Suppressor macrophage treated with lipopolysaccharide for 1 hour (primary cell): ENCODE measurements around the gene HAPLN3.
"Not testable (repeated sequence)": the region's sequence is repeated elsewhere in the genome, so short reads cannot be mapped to it uniquely, and the experiment has no call there.

ENCODE experiments used
- DNase-seq, 3 donors: peaks; one replicate each; pipeline ENCODE4 v3.0.0-alpha.2; 2020 to 2022

The HAPLN3 gene, protein sequence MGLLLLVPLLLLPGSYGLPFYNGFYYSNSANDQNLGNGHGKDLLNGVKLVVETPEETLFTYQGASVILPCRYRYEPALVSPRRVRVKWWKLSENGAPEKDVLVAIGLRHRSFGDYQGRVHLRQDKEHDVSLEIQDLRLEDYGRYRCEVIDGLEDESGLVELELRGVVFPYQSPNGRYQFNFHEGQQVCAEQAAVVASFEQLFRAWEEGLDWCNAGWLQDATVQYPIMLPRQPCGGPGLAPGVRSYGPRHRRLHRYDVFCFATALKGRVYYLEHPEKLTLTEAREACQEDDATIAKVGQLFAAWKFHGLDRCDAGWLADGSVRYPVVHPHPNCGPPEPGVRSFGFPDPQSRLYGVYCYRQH

DNA sequence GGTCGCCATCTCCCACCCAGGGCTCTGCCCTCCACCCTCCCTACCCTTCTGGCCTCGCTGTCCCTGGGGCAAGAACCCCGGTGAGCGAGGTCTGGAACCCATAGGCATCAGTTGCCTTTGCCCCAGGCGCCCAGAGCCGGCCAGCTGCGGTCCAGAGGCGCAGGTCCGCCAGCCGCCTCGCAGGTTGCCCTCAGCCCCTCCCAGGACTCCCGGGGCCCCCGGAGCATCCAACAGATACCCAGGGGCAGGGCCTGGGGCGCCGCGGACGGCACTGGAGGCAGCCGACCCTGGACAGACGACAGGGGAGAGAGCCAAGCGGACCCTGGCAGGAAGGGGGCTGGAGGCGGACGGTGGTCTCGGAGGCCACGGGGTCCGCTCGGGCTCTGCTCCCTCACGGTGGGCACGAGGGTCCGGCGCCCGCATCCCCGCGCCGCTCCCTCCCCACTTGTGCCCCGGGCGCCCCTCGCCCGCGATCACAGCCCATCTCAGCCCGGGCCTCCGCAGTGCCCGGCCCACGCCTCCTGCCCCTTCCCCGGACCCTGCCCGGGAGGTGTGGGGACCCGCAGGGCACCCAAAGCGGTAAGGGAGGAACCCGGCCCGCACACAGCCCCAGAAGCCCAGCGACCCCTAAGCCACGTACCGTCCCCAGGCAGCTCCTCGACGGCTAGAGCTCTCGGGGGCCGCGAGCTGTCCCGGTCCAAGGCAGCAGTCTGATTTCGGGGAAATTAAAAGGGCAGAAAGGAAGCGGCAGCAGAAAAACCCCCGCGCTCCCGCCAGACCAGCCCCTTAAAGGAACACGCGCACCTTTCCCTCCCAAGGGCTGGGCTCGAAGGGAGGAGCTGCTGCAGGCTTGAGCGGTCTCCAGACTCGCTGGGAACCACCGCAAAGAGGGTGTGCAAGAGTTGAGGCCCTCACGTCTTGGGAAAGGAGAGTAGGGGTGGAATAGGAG, at the start of gene HAPLN3:
TSS of gene HAPLN3 (minus strand) at position 726 of the 949 bp plus-strand sequence. CDS start 8,246 bp downstream, outside the sequence.
- peak; percentile 71 to 86 (median 84) for DNase-seq

DNA sequence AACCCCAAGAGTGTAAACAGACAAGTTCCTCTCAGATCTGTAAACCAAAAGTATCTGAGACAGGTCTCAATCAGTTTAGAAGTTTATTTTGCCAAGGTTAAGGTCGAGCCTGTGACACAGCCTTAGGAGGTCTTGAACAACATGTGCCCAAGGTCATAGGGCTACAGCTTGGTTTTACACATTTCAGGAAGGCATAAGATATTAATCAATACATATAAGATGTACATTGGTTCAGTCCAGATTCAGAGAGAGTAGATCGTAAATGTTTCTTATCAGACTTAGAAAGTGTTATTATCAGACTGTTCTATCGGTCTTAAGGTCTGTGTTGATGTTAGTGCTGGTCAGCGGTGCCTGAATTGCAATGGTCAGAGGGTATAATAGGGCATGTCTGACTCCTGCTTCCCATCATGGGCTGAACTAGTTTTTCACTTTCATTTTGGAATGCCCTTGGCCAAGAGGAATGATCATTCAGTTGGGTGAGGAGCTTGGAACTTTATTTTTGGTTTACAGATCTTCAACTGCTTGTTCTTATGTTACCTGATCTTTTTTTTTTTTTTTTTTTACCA, 44.8 kb upstream of the HAPLN3 start:
- no peak for DNase-seq

DNA sequence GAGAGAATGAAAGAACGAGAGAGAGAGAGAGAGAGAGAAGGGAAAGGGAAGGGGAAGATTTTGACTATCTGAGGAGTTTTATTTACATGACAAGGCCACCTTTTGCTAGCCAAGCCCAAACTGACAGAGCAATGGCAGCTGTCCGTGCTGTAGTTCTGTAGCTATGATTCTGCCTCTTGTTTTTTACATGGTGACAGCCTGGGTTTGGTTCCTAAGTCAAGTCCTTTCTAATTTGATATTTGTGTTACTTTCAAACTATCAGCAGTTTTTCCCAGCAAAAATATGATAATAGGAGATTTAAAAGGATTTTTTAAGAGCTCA, 44.1 kb upstream of the HAPLN3 start:
- DNase-seq = no peak

DNA sequence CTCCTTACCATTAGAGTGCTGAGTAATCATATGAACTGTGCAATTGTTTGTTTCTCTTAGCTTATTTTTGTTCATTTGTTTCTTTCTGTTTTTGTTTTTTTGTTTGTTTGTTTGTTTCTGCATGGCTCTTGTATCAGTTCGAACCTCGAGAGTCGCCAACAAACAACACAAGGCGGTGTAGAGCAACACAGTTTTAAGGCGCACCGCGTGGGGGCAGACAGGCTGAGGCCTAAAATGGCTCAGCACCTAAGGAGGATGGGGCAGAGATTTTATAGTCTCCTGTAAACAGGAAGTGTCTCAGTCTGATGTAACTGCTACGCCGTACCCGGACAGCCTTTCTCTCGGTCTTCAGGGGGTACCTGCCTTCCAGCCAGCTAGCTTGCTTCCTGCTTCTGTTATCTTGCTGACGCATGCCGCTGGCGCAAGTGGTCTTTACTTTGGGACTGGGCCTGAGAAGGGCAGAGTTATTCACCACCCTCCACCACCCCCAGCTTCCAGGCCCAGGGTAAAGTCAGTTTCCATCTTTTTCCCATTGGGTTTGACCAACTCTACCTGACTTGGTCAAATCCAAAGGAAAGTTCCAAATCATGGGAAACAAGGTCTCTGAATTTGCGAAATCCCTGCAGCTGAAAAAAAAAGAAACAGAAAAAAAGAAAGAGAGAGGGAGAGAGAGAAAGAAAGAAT, 43.6 kb upstream of the HAPLN3 start:
- DNase-seq = no peak

DNA sequence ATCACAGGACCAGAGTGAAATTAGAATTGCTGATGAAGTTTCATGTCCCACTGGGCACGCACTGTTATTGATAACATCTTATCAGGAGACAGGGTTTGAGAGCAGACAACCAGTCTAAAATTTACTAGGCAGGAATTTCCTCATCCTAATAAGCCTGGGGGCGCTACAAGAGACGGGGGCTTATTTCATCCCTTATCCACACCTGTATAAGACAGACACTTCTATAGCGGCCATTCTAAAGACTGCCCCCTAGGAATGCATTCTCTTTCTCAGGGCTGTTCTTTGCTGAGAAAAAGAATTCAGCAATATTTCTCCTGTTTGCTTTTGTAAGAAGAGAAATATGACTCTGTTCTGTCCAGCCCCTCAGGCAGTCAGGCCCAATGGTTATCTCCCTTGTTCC, 39.1 kb upstream of the HAPLN3 start:
- DNase-seq = not testable (repeated sequence)

DNA sequence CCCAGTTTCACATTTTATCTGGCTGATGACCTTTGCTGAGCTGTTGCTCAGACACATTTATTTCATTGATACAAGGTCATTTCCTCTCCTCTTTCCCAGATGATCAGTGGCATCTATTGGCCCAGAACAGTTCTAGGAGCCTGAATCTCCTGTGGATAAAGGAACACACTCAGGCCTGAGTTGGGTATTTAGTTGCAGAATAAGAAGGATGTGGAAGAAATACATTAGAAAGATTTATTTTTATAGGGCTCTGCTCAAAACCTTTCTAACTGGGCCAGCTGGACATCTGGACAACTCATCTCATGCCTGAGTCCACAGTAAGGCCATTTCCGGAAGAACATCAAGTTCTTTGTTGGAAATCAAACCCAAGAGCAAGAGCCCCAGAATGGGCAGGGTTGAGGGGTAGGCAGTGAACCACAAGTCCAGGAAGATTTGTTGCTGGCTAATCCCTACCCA, 37.6 kb upstream of the HAPLN3 start:
- DNase-seq = no peak

DNA sequence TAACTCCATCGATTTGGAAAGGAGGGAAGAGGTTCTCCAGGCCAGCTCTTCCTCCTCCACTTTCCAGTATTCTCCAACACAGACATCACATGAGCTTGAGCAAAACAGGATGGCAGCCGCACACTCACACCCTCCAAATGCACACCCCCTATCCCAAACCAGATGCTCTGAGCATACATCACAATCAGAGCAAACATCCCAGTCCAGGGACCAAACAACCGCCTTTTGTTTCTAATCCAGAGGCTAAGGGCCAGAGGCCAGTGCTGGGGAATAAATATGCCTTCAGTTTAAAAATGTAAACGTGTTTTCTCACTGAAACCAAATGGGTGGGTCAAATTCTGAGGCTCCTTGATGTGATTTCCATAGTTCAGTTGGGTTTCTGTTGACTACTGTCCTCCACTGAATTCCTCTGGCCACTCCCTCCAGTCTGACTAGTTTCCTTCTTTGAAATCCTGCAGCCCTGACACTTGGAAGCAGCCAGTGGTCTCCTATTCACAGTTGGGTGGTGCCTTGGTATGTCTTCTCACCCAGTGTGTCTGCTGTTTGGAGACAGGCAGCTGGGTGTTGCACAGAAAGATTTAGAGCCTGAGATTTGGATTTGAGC, 37.0 kb upstream of the HAPLN3 start:
- DNase-seq = no peak

DNA sequence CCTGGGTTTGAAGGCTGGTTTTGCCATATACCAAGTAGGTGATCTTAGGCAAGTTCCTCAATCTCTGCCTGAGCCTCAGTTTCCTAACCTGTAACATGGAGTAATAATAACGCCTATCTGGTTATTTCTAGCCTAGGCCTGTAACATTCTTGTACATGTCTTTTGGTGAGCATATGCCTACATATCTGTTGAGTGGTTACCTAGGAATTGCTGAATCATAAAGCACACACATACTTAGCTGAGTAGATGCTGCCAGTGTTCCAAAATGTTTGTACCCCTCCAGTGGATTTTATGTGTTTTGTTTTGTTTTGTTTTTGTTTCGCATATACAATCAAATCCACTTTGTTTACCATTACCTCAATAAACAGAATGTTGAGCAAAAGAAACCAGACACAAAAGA, 35.2 kb upstream of the HAPLN3 start:
- no peak for DNase-seq

DNA sequence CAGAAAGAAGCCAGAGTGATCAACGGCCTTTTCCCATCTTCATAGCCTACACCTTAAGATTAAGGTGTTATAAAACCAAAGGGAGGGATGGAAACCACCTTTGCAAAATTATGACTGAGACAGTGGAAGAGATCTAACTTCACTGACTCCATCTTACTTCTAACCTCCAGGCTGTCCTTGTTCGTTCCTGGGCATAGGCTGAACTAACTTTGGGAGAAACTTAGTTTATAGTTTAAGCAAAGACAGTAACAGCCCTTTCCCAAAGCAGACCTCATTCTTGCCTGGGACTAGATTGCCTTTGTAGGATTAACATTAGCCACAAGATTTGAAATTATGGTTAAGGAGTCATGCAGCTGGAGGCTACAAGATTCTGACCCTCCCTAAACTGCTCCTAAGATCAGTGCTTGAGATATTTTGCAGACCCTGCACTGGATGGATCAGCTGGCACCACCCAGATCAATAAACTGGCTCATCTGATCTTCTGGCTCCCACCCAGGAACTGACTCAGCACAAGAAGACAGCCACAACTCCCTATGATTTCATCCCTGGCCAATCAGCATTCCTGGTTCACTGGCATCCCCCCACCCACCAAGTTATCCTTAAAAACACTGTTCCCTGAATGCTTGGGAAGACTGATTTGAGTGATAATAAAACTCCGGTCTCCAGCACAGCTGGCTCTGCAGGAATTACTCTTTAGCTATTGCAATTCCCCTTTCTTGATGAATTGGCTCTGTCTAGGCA, 34.2 kb upstream of the HAPLN3 start:
- DNase-seq = not testable (repeated sequence)

DNA sequence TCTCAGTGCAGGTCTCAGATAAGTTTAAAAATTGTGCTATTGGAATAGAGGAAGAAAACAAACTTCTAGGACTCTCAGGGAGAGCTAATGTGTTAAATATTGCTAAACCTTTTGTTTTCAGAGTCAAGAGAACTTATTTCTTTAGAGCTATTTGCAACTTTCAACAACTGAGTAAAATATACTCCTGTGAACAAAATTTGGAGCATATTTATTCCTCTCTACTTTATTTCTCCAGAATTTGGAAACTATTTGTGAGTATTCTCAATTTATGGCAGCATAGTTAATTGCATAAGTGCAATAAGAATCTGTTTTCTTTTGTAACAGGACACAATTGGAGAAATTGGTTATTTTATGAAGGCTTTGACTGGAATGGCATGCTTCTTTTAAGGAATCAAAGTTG, 32.8 kb upstream of the HAPLN3 start:
- not testable (repeated sequence) for DNase-seq

DNA sequence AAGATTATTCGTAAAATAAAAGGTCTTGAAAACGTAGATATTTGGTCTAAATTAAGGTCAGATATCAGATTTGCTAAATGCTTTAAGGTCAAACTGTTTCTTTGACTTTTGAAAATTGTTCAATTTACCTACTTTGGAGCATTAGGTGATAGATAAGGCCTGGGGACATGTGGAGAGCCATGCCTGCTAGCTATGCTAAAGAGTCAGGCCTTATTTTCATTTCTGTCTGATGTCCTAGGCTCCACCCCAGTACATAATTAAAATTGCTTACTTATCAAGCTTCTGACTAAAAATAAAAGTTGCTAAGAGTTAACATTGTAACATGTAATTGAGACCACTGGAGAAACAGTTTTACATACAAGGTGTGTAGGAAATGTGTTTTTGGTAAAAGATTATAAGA, 30.3 kb upstream of the HAPLN3 start:
- DNase-seq = not testable (repeated sequence)

DNA sequence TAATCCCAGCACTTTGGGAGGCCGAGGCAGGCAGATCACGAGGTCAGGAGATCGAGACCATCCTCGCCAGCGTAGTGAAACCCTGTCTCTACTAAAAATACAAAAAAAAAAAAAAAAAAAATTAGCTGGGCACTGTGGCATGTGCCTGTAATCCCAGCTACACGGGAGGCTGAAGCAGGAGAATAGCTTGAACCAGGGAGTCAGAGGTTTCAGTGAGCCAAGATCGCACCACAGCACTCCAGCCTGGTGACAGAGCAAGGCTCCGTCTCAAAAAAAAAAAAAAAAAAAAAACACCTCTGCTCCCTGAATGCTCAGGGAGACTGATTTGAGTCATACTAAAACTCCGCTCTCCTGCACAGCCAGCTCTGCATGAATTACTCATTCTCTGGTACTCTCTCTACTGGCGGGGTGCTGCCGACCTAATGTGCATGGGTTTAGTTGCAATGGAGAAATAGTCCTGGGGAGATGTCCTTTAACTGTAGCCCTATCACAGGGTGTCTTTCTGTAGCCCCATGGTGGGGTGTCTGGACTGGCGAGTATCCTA, 25.6 kb upstream of the HAPLN3 start:
- DNase-seq = peak in 1 of 3 donors; percentile 11

DNA sequence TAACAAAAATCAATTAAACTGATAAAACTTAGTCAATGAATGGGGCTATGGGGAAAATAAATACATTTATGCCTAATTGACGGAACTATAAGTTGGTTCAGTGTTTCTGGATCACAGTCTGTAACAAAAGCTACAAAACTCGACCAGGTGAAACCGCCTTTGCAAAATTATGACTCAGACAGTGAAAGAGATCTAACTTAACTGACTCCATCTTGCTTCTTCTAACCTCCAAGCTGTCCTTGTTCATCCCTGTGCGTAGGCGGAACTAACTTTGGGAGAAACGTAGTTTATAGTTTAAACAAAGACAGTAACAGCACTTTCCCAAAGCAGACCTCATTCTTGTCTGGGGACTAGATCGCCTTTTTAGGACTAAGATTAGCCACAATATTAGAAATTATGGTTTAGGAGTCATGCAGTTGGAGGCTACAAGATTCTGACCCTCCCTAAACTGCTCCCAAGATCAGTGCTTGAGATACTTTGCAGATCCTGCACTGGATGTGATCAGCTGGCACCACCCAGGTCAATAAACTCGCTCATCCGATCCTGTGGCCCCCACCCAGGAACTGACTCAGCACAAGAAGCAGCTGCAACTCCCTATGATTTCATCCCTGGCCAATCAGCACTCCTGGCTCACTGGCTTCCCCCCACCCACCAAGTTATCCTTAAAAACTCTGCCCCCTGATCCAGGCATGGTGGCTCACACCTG, 25.0 kb upstream of the HAPLN3 start:
- peak; percentile 11 to 30 (median 28) for DNase-seq

DNA sequence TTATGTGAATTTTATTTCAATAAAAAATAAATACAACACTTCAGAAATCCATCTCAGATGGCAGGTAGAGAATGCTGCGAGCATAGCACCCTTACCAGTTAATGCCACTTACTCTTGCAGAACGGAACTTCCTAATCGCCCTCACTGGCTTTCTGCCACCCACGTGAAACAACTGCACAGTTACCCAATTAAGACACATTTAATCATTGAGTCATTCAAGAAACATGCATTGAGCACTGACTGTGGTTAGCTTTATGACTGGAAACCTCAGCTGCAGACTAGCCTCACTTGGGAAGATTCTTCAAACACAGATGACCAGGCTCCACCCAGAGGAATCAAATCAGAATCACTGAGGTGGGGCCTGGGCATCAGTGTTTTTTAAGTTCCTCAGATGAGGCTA, 23.4 kb upstream of the HAPLN3 start:
- peak; percentile 78 to 92 (median 88) for DNase-seq

DNA sequence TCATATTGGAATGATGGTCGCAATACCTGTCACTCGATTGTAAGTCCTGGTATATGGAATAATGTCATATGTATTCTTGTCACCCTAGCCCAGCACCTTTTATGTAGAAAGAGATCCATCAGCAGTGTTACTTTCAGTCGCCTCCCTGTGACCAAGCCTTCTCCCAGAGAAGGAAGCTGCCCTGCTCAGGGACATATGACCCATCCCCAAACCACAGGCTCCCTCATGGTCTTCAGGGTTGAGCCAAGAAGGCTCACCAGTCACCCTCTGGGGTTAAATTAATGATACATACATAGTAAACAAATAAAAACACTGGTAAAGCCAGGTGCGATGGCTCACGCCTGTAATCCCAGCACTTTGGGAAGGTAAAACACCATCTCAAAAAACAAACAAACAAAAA, 22.4 kb upstream of the HAPLN3 start:
- DNase-seq = peak; percentile 37 to 53 (median 44)

DNA sequence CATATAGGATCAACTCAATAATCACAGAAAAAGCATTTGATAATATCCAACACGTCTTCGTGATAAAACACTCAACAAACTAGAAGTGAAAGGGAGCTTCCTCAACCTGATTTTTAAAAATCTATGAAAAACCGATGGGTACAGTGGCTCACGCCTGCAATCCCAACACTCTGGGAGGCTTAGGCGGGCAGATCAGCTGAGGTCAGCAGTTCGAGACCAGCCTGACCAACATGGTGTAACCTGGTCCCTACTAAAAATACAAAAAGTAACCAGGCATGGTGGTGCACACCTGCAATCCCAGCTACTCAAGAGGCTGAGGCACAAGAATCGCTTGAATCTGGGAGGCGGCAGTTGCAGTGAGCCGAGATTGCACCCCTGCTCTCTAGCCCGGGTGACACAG, 20.0 kb upstream of the HAPLN3 start:
- no peak for DNase-seq

DNA sequence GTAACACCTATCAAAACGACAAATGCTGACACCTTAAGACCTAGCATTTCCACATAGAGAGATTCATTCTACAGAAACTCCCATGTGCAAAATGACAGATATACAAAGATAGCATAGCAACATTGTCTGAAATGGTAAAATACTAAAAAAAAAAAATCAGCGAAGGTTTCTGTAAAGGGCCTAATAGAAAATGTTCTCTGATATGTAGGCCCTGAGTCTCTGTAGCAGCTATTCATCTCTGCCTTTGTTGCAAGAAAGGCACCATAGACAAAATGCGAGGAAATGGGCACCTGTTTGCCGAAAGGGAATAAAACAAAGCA, 18.5 kb upstream of the HAPLN3 start:
- DNase-seq = no peak

DNA sequence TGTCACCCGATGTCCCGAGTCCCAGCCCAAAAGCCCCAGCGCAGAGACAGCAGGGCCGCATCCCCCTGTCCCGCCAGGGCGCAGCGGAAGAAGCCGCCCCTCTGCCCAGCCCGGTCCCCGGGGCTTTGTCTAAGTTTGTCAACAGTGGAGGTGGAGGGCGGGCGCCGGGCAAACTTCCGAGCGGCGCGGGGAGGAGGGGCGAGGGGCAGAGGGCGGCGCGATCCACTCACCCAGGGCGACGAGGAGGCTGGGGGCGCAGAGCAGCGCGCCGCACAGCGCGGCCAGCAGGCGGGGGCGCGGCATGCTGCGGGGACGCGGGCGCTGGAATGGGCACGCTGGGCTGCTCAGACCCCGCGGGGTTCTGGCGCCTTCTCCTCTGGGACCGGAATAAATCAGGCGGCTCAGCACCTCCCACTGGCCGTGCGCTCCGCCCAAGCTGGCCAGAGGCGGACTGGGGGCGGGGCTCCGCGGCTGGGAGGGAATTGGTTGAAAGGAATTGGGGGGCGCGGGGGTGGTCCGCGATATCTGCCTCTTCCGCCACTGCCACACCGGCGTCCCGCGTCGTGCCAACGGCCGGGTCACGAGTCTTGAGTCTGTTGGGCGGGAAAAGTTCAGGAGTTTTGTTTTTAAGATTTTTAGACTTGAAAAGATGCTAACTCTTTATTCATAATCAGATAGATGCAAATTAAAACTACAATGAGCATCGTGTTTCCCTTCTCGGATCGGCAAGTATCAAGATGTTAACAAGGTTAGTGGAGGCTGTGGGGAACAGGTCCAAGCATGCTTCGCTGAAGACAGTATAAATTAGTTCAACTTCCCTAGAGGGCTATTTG, 17.9 kb upstream of the HAPLN3 start, which contains the start of gene MFGE8:
TSS of gene MFGE8 (minus strand) at position 363 of the 833 bp plus-strand sequence. CDS start at position 303, 60 bp downstream.
- peak; percentile 51 to 80 (median 63) for DNase-seq

DNA sequence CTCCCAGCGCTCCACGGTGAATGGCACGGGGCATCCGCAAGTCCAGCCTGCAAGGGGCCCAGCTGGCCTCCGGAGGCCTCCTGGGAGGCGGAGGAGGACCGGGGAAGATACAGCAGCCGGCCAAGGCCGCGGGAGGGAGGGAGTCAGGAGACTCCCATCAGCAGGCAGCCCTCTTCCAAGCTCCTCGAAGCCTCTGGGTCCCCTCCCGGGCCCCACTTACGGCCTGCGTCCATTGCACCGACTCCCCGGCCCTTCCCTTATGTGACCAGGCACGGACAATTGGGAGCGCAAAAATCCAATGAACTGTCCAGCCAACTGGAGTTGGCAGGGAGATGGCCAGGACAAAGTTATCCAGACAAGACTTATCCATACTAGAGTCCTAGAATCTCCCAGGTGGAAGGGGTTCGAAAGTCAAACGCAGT, 17.2 kb upstream of the HAPLN3 start:
- DNase-seq = no peak

DNA sequence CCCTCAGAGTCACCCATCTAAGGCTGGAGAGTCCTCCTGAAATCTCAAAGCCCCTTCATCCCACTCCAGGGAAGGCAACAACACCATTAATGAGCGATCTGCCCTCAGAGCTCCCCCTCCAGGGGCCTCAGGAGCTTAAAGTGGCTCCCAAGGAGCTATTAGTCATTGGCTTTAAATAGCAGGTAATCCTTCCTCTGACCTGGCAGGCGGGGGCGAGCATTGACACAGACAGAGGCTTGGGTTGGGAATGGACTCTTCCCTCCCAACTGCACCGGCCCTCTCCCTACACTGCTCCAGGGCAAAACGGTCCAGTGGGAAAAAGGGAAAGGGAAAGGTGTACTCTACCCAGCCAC, 16.4 kb upstream of the HAPLN3 start:
- DNase-seq = no peak
